DMS114 treated with DMSO at 0.1 percent for 48 hours (cell line): ENCODE measurements around the gene DHX35.

Experiments
- DNase-seq: peaks from one replicate; lab custom pipeline; 2025; ENCODE audit not compliant: unreplicated experiment; lab: John Stamatoyannopoulos, UW

Gene DHX35

DNA sequence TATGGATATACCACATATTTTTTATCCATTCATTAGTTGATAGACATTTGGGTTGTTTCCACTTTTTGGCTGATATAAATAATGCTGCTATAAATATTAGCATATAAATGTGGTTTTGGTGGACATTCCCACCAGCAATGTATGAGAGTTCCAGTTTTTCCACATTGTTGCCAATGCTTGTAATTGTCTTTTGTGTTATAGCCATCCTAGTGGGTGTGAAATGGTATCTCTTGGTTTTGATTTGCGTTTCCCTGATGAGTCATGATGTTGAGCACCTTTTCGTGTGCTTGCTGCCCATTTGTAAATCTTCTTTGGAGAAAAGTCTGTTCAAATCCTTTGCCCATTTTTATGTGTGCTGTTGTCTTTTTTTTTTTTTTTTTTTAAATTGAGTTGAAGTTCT is 54.4 kb downstream of the DHX35 start:
- no peak for DNase-seq

DNA sequence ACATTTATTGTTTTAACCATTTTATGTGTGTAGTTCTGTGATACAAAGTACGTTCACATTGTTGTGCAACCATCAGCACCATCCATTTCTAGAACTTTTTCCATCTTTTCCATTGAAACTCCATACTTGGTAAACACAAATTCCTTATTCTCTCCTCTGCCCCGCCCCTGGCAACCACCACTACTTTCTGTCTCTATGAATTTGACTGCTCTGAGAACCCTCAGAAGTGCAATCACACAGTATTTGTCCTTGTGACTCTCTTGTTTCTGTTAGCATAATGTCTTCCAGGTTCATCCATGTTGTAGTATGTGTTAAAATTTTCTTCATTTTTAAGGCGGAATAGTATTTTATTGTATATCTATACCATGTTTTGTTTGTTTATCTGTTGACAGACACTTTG is 56.9 kb downstream of the DHX35 start:
- no peak for DNase-seq

DNA sequence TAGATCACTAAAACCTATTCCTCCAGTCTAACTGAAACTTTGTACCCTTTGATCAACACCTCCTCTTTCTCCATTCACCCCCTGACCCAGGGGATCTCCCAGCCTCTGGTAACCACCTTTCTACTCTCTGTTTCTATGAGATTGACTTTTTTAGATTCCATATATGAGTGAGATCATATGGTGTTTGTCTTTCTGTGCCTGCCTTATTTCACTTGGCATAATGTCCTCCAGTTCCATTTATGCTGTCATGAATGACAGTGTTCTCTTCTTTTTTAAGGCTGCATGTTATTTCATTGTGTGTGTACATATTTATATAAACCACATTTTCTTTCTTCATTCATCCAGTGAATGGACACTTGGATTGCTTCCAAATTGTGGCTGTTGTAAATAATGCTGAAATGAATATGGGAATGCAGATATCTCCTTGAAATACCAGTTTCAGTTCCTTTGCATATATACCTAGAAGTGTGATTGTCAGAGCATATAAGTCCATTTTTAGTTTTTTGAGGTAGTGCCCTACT is 57.7 kb downstream of the DHX35 start:
- DNase-seq: no peak

DNA sequence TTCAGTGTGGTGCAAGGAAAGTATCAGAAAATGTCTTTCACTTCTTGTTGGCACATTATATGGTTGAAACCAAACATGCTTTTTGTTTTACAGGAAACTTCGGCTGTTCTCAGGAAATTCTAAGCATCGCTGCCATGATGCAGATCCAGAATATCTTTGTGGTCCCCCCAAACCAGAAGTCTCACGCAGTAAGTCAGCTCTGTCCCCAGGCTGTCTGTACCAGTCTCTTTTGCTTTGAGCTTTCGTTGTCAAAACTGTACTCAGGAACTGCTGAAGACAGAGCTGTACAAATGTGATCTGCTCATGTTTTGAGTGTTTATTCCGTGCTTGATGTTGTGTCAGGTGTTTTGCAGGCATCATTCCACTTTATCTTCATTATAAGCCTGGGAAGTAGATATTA is 59.6 kb downstream of the DHX35 start:
- no peak for DNase-seq

DNA sequence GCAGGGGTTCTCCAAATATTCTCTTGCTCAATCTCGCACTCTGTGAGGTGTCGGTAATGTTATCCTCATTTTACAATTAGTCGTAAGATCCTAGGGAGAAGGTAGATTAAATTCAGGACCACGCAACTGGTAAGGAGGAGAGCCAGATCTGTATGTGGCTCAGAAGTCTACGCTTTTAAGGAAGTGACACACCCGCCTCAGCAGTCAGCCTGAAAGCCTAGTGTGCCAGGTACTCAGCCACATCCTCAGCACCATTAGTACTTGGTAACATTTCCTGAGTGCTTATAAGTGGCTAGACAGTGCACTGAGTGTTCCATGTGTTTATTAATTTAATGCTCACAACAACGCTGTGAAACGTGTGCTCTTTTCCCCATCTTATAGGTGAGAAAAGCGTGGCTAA is 63.7 kb downstream of the DHX35 start:
- DNase-seq: no peak

DNA sequence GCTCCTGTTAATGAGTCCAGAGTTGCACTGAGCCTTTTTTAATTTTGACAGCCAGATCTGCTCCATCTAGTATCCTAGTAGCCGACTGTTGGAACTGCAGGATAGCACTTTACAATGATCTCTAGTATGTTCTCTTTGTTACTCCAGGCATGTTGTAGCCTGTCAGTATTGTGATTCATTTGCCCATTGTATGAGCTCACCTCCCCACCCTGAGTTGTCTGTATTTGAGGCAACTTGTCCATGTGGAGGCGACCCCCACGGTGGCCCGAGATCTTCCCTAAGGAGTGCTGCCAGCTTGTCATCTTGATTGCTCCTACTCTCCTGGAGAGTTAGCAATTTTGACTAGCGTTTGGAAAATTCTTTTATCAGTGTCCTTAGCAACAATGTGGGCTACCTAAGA is 67.2 kb downstream of the DHX35 start:
- DNase-seq: no peak

DNA sequence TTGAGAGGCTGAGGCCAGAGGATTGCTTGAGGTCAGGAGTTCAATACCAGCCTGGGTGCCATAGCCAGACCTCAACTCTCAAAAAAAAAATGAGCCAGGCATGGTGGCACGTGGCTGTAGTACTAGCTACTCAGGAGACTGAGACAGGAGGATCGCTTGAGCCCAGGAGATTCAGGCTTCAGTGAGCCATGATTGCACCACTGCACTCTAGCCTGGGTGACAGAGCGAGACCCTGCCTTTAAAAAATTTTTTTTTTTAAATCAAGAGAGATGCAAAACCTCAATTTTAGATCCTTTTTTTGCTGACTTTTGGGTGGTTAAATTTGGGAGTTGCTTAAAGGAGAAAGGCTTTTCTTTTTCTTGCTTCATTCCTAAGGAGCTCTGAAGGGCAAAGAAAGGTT is 70.9 kb downstream of the DHX35 start:
- DNase-seq: no peak

DNA sequence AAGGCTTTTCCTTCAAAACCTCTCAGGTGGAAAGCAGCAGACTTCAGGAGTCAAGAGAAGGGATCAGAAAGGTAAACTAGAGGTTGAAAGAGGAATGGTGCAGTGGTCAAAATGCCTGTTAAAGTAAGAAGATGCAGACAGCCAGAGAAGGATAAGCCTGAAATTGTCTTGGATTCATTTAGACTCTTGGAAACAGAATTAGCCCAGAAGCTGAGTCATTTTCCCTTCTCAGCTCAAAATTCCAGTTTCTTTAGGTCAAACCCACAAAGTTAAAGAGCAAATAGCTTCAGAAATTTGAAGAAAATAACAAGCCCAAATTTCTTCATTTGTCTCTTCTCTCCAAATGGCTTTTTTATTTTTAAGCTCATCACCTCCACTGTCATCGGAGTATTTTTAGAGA is 73.9 kb downstream of the DHX35 start:
- no peak for DNase-seq

DNA sequence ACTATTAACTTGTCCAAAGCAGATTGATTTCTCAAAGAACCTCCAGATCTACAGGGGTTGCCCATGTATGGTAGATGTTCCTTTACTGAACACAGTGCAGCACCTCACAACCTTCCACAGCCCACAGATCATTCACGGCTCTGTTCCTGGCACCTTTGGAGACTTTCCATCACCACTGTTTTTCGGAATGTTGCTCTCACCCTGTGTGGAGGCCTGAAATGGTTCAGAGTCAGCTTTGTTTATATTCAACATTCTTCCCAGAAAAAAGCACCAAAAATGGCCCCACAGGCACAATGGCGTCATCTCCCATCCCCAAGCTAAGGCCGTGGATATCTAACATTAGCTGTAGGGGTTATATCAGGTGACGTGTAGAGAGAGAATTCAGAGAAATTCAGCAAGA is 74.7 kb downstream of the DHX35 start:
- DNase-seq: no peak

DNA sequence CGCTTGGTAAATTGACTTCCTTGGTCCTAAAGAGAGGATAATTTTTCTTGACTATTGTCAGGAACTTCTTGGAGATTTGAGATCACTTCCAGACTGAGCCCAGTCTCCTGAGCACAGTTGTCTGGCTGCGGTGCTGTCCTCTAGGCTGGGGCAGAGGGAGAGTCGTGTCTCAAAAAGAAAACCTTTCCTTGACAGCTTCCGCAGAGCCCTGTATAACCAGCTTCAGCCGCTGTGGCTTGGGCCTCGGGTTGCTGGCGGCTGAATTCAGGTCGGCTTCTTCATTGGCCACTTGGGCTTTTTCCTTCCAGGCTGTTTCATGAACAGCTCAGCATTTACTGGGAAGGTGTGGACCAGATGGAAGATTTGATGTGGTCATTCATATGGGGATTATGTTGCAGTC is 75.9 kb downstream of the DHX35 start:
- no peak for DNase-seq

DNA sequence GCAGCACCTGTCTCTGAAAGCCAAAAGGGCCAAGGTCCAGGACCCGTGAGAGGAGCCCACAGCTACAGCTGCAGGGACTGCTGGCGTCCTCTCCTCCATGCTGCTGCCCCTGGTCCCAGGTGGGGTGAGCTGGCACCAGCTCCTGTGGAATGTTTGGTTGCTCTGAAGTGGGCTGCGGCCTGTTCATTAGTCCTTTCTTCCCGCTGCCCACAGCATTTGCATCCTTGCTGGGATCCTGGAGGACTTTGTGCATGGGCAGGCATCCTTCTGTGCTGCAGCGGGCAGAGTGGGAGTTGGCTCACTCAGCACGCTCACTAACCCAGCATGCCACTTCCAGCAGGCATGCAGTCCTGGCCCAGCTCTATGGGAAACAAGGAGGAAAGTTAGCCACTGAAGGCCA is 76.4 kb downstream of the DHX35 start:
- DNase-seq: no peak

DNA sequence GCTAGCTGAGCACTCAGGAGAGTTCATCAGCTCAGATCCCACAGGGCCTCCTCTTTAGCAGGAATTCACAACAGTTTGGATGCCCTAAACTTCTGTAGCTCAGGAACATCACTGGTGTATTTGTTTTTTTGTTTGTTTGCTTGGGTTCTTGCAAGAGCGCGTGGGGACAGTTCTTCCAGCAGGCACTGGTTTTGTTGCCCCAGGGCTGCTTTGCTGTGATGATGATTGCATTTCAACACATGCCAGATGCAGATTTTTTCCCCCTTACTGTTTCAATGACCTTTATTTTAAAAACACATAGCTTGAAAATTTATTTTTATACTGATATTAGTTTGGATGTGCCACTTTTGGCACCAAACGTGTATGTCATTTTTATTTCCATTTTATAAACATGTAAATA is 77.1 kb downstream of the DHX35 start:
- no peak for DNase-seq

DNA sequence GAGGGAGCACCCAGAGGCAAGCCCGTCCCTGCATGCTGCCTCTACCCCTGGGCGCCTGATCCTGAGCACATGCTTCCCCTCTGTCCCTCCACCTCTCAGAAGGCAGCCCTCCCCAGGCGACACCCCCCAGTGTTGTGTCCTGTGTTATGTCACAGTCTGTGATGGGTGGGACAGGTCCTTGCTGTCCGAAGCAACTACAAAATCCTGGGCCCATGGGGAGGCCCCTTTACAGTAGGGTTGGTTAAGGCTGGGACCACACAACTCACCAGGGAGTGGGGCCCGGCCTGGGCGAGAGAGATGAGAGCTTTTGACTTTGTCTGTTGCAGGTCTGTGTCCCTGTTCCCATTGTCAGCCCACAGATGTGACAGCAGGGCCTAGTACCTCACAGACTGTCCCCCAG is 78.0 kb downstream of the DHX35 start:
- no peak for DNase-seq

DNA sequence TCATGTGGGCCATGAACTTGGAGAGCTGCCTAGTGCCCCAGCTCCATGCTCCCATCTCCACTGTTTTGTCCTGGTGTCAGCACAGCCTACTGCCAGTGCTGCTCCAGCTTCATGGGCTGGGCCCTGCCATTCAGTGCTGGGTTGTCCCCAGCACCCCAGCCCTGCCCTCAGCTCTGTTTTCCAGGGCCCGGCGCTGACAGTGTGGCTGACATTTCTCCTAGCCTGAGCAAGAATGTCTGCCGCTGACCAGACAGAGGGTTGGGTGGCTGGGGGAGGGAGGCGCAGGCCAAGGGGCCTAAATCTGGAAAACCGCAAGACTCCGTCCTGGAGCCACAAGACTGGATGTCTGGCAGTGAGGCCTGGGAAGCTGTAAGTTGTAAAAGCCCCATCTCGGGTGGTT is 78.9 kb downstream of the DHX35 start:
- no peak for DNase-seq

DNA sequence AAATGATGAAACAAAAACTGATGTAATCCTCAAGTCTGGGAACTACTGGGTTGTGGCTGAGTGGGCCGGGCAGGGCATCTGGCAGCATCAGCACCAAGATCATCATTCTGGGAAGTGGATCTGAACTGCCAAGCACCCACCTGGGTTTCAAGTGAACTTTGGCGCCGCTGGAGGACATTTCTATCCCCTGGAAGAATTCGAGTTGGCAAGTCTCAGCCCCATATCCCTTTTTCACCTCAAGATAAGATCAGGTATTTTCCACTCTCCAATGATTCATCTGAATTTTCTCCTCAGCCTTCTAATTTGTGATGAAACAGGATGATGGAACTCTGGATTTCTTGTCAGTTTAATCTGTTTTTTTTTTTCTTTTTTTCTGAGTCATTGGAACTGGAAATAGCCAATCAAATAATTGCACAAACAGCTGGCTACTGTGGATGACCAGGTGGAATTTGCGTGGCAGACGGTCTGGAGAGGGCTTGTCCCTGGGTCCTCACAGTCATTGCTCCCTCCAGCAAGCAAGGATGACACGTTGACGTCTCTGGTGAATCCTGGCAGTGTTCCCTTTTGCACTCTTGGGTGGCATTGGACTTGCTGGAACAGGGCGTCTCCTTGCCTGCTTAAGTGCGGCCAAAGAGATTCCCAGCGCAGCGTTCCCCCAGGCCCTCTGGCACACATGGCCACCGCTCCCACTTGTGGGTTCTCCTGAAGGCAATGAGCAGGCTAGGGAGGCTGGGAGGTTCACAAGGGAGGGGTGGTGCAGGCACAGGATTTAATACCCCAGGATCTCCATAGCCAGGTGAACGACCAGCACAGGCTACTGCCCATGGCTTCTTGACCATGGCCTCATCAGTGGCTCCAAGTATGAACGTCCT is 80.4 kb downstream of the DHX35 start:
- DNase-seq: no peak

DNA sequence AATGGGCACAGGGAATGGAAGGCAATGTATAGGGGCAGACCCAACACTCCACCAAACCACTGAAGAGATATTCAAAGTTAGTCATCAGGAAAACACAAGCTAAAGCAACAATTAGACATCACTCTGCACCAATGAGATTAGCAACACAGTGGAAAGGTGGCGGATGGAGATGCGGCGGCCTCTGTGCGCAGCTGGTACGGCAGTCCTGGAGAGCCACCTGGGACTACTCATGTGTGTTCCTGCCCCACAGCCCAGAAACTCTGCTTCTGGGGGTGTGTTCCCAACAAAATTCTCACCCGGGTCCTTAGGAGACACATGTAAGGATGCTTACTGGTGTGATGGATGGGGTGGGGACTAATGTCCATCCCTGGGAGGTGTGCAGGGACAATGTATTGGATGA is 82.4 kb downstream of the DHX35 start:
- DNase-seq: no peak

DNA sequence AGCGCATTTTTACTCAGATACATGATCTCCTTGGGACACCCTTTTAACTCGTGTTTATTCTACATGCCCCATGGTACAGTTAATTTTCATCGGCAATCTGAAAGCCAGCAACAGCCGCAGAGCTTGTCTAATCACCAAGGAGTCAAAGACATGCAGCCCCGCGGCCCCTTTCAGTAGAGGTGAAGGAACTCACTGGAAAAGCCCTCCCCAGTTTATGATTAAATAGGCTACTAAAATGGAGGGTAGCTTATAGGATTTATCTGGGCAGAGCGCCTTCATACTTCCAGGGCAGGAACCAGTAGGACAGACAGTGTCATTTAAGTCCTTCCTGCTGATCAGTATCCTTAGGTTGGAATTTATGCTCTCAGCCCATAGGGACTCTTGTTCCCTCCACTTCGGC is 83.5 kb downstream of the DHX35 start:
- no peak for DNase-seq

DNA sequence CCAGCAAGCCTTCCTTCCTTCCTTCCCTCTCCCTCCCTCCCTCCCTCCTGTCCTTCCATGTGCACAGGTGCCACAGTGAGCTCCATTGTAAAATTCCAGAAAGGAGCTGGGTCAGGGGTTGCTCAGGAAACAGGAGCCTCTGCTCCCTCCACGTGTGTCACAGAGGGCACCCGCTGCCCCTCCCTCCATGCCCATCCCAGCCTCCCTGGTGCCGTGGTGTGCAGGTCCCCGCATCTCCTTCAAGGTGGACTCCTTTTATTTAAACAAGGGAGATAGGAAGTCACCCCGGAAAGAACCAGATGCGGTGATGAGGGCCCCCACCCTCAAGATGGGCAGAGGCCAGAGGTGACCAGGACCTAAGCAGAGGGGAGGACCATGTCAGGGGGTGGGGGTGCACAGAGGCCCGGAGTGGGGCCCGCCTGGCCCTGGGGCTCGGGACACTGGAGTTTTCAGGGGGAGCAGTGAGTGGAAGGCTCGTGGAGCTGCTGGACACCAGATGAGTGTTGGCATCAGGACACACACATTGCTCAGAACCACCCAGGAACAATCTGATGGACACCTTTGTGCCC is 85.4 kb downstream of the DHX35 start:
- DNase-seq: no peak

DNA sequence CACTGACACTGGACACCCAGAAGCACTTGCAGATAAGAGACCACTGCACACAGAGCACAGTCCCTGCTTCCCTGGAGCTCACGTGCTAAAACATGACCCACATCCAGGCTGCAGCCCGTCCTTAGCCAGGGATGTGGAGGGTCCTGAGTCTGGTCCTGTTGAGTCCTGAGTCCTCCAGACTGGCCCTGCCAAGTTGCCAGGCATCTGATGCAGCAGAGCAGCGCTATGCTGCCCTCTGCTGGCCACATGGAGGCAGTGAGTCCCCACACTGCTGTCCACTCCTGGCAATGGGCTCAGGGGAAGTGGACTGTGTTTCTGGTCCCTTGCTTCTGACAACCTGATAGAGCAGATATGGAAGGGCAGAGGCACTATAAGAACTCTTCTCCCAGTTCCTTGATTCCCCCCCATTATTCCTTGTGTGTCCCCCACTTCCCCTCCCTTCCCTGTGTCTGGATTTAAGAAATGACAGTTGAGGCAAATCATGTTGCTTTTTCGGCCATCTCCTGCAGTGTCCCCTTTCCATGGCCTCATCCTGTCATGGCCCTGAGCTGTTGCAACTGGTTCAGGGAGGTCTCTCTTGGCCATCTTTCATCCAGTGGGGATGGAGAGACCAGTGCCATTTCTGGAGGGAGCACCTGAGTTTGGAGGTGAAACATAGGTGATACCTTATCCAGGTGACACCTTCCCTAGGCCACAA is 86.0 kb downstream of the DHX35 start:
- peak; percentile 25 for DNase-seq

DNA sequence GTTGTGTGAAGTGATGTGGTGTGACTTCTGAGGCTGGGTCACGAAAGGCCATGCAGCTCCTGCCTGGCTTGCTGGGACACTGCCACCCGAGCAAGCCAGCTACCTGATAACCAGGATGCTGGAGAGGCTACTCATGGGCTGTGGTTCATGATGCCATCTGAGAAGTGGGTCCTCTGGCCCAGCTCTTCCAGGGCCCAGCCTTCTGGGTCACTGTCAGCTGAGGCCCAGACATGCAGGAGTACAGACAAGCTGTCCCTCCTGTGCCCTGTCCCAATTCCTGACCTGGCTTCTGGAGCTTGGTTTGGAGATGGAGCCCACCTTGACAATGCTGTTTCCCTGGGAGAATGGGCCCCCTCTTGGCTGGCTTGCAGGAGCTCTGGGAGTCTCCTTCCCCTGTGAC is 87.0 kb downstream of the DHX35 start:
- DNase-seq: no peak

DNA sequence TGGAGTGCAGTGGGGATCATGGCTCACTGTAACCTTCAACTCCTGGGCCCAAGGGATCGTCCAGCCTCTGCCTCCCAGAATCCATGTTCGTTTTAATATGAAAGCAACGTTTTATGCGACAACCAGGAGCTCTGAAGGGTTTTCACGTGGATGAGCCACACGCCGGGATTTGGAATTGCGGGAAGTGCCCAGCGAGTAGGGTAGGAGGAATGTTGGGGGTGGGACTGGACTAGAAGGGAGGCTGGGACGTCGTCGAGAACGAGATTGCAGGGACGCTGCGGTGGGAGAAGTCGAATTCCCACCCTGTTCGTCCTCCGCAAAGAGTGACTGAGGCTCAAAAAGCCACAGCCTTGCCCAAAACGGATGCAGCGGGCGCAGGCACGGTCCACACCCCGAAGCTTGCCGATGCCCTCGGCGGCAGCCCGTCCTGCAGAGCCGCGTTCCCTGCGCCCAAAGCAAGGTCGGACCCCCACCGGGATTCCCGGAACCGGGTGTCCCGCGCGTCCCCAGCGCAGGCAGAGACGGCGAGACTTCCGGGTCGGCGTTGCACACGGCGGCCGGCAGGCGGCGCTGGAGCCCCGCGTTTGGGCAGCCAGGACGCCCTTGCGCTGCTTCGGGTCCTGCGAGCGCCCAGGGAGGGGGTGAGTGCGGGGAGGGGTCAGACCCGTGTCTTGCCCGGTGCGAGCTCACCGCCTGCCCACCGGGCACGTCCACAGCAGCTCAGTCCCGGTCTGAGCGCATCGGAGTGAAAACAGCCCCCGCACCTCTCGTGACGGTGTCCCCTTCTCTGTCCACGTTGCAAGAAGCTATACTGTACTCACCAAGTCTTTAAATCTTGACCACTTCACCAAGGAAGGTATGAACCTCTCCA is 87.8 kb downstream of the DHX35 start:
- peak; percentile 28 for DNase-seq
